Adrenal gland (tissue), 5 donors: ENCODE measurements around the gene ROBO2.

Source experiments
- CTCF ChIP-seq, 6 experiments: fragments of 450-650 bp in 4 of 6; fragments of 200-600 bp in 2 of 6; sonication (generic) in 1 of 6; IDR thresholded peaks; 1 replicate in 5 of 6; 2 replicates in 1 of 6; pipeline versions ENCODE4 v1.5.1 to v1.8.0; 2016 to 2021; ENCODE audit warnings: antibody characterized with exemption in 6 of 6, mild to moderate bottlenecking in 2 of 6, moderate library complexity in 1 of 6
- POLR2A ChIP-seq, 2 donors: fragments of 450-650 bp; IDR thresholded peaks; one replicate each; pipeline ENCODE4 v1.6.1; 2017; ENCODE audit warnings: antibody characterized with exemption in 2 of 2, mild to moderate bottlenecking in 2 of 2, moderate library complexity in 1 of 2
- donor health status: DM: no; HTN: no; CAD: no.

- peak; percentile 32 to 54 (median 50) for TF ChIP-seq CTCF (IDR thresholded peaks at IDR 0.05)
- no peak for TF ChIP-seq POLR2A (IDR thresholded peaks at IDR 0.05)
Observed at GRCh38 chr3:77348244-77348855, 308.5 kb downstream of the ROBO2 start.
